OCI-LY7 (cell line): Measurements from ENCODE around the gene COL18A1.

ENCODE experiments used
- EZH2phosphoT487 ChIP-seq: fragments of 200-600 bp; sonication (generic); IDR thresholded peaks from 2 replicates; pipeline ENCODE4 v1.6.1; 2018; ENCODE audit warnings: low read depth, borderline replicate concordance, mild to moderate bottlenecking, mixed run types, antibody characterized with exemption, low read length, moderate library complexity, mixed read lengths
- TF ChIP-seq, protein P1 (sequence below): fragments of 200-600 bp; sonication (generic); conservative IDR thresholded peaks from 2 replicates; pipeline ENCODE4 v1.5.1; 2014; ENCODE audit warnings: mild to moderate bottlenecking, antibody characterized with exemption, low read length, moderate library complexity, mixed read lengths

DNA sequence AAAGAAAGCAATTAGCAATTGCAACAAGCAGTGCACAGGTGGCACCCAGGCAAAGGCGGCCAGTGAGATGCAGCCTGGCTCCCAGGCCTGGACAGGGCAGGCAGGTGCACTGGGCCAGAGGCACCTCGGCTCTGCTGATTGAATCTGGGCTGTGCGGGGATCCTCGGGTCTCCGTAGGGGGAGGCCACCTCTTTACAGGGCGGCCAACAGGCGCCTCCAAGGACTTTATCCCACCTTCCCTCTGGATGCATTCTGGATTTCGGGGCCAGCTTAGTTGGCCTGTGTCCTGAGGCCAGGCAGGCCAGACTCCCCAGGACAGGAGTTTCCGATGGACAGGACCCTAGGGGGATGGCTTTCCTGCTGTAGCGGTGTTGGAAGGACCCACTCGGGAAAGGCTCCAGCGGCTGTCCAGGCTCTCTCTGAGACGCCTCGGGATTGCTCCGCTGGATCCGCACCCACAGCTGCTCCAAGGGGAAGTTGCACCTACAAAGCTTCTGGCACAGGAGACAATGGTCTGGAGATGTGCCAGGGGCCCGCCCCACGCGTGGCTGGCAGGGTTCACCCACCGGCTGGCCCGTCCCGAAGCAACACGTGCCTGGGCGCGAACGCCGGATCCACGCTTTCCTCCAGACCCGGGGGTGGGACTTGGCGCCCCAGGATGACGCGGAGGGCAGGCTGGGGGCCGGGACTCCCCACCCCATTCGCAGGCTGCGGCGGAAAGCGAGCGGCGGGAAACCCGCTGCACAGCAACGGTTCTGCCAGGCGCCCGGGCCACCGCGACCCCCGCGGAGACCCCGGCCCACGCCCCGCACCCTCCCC is 136.5 kb downstream of the COL18A1 start:
- TF ChIP-seq, protein P1, sequence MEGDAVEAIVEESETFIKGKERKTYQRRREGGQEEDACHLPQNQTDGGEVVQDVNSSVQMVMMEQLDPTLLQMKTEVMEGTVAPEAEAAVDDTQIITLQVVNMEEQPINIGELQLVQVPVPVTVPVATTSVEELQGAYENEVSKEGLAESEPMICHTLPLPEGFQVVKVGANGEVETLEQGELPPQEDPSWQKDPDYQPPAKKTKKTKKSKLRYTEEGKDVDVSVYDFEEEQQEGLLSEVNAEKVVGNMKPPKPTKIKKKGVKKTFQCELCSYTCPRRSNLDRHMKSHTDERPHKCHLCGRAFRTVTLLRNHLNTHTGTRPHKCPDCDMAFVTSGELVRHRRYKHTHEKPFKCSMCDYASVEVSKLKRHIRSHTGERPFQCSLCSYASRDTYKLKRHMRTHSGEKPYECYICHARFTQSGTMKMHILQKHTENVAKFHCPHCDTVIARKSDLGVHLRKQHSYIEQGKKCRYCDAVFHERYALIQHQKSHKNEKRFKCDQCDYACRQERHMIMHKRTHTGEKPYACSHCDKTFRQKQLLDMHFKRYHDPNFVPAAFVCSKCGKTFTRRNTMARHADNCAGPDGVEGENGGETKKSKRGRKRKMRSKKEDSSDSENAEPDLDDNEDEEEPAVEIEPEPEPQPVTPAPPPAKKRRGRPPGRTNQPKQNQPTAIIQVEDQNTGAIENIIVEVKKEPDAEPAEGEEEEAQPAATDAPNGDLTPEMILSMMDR: no peak
- TF ChIP-seq EZH2phosphoT487: no peak
